SK-N-DZ (cell line): Measurements from ENCODE around the gene COL24A1.
"Not testable (repeated sequence)": the region's sequence is repeated elsewhere in the genome, so short reads cannot be mapped to it uniquely, and the experiment has no call there.

ENCODE experiments used
- DNase-seq: peaks from one replicate; pipeline ENCODE4 v3.0.0-alpha.2; 2015; ENCODE audit warnings: low spot score

Gene COL24A1

GRCh38 chr1:86153836-86154235 is 2.7 kb downstream of the COL24A1 start:
- DNase-seq: no peak

GRCh38 chr1:86152887-86153286 is 3.7 kb downstream of the COL24A1 start:
- DNase-seq: no peak

- DNase-seq: no peak
These were observed 5.1 kb downstream of the COL24A1 start for GRCh38 chr1:86151427-86151826.

- DNase-seq: no peak
These were observed 6.0 kb downstream of the COL24A1 start for GRCh38 chr1:86150553-86151055.

GRCh38 chr1:86149591-86149990 is 7.0 kb downstream of the COL24A1 start:
- no peak for DNase-seq

GRCh38 chr1:86147755-86148154 is 8.8 kb downstream of the COL24A1 start:
- DNase-seq: no peak

- DNase-seq: no peak
These were observed 10.0 kb downstream of the COL24A1 start for GRCh38 chr1:86146566-86146965.

GRCh38 chr1:86140281-86140880 is 16.2 kb downstream of the COL24A1 start:
- DNase-seq: no peak

- DNase-seq: no peak
These were observed 17.8 kb downstream of the COL24A1 start for GRCh38 chr1:86138746-86139145.

- DNase-seq: no peak
These were observed 19.1 kb downstream of the COL24A1 start for GRCh38 chr1:86137436-86137835.

- DNase-seq: no peak
These were observed 37.3 kb downstream of the COL24A1 start for GRCh38 chr1:86119214-86119764.

- DNase-seq: no peak
These were observed 41.7 kb downstream of the COL24A1 start for GRCh38 chr1:86114816-86115400.

- no peak for DNase-seq
These were observed 42.3 kb downstream of the COL24A1 start for GRCh38 chr1:86114236-86114635.

- DNase-seq: not testable (repeated sequence)
These were observed 45.0 kb downstream of the COL24A1 start for GRCh38 chr1:86111590-86111989.

- no peak for DNase-seq
These were observed 46.0 kb downstream of the COL24A1 start for GRCh38 chr1:86110451-86111129.

- no peak for DNase-seq
These were observed 51.1 kb downstream of the COL24A1 start for GRCh38 chr1:86105533-86105866.

- DNase-seq: no peak
These were observed 51.7 kb downstream of the COL24A1 start for GRCh38 chr1:86104606-86105532.

GRCh38 chr1:86101616-86102015 is 55.0 kb downstream of the COL24A1 start:
- no peak for DNase-seq

- DNase-seq: no peak
These were observed 56.2 kb downstream of the COL24A1 start for GRCh38 chr1:86100401-86100800.

- no peak for DNase-seq
These were observed 66.8 kb downstream of the COL24A1 start for GRCh38 chr1:86089765-86090164.

GRCh38 chr1:86085741-86086409 is 70.7 kb downstream of the COL24A1 start:
- no peak for DNase-seq
